GM12872 (cell line): ENCODE data around the gene ZFYVE19.

ENCODE experiments used
- CTCF ChIP-seq: IDR thresholded peaks from 3 replicates; pipeline ENCODE4 v1.5.1; 2011; ENCODE audit warnings: low read depth, mild to moderate bottlenecking, low read length, moderate library complexity; ENCODE audit not compliant: insufficient read depth

Gene ZFYVE19

GRCh38 chr15:40772014-40772413, 34.9 kb upstream of the ZFYVE19 start:
- no peak for TF ChIP-seq CTCF

- no peak for TF ChIP-seq CTCF
Observed at GRCh38 chr15:40773496-40773895, 33.4 kb upstream of the ZFYVE19 start.

GRCh38 chr15:40773902-40774301, 33.0 kb upstream of the ZFYVE19 start:
- no peak for TF ChIP-seq CTCF

- TF ChIP-seq CTCF: no peak
Observed at GRCh38 chr15:40775007-40775406, 31.9 kb upstream of the ZFYVE19 start.

GRCh38 chr15:40775740-40776536, 31.0 kb upstream of the ZFYVE19 start:
- no peak for TF ChIP-seq CTCF

GRCh38 chr15:40776537-40777141, 30.2 kb upstream of the ZFYVE19 start:
- no peak for TF ChIP-seq CTCF

GRCh38 chr15:40782609-40783227, 24.2 kb upstream of the ZFYVE19 start:
- peak; percentile 96 for TF ChIP-seq CTCF
